ENCODE measurements around the gene PSME2. TPM values are rescaled to one million over a fixed set of nuclear protein-coding genes. Genes with fewer than 3 reads are reported as not detected.

The PSME2 gene
- total and polyA plus RNA-seq, 2 experiments from 2014 or later = 75.5 to 189 TPM

GRCh38 chr14:24187539-24187915 lies 41.1 kb upstream of the PSME2 start:
- Histone ChIP-seq H3K27ac (no peak overlapping the region), H3K4me1 (ENCODE audit: insufficient read depth) (peaks cover 5% of the 10 kb centered on the region), H3K79me2 (peaks cover 24% of the 10 kb centered on the region), H2AFZ (no peak overlapping the region), H3K4me2 (peak overlapping the region; percentile 98), H3K9me2 (replicated peaks; ENCODE audit: insufficient read depth) (no peaks in the 10 kb centered on the region), H3K36me3 (replicated peaks; ENCODE audit: insufficient read depth, low read depth) (no peaks in the 10 kb centered on the region), H4K20me1 (ENCODE audit: insufficient read depth, poor library complexity, severe bottlenecking) (no peaks in the 10 kb centered on the region), H3K9me3 (ENCODE audit: low read depth) (no peaks in the 10 kb centered on the region), H3K27me3 (no peaks in the 10 kb centered on the region), H3K4me3 (no peak overlapping the region)
- TF ChIP-seq EZH2phosphoT487 (IDR thresholded peaks at IDR 0.05; ENCODE audit: low read depth, severe bottlenecking, unreplicated experiment) (no peak), EZH2 (IDR thresholded peaks at IDR 0.05; ENCODE audit: borderline replicate concordance) (no peak), CTCF (IDR thresholded peaks at IDR 0.05; ENCODE audit: poor library complexity) (no peak)
- WGBS (ENCODE audit: low lambda C conversion rate, missing lambda C conversion rate) = 88% methylated on average over 2 of the region's 2 CpGs
- DNase-seq (ENCODE audit: low spot score) = no peak

- no peaks in the 10 kb centered on the region for H4K20me1 ChIP-seq (ENCODE audit: insufficient read depth, poor library complexity, severe bottlenecking)
- DNase-seq (ENCODE audit: low spot score) = no peak
- 92% methylated on average over 10 of the region's 10 CpGs for WGBS (ENCODE audit: low lambda C conversion rate, missing lambda C conversion rate)
- H3K9me3 ChIP-seq (ENCODE audit: low read depth) = no peaks in the 10 kb centered on the region
- H3K9me2 ChIP-seq (replicated peaks; ENCODE audit: insufficient read depth) = no peaks in the 10 kb centered on the region
- no peaks in the 10 kb centered on the region for H3K27me3 ChIP-seq
- TF ChIP-seq EZH2 (IDR thresholded peaks at IDR 0.05; ENCODE audit: borderline replicate concordance) (no peak), CTCF (IDR thresholded peaks at IDR 0.05; ENCODE audit: poor library complexity) (no peak), EZH2phosphoT487 (IDR thresholded peaks at IDR 0.05; ENCODE audit: low read depth, severe bottlenecking, unreplicated experiment) (no peak)
- H3K27ac ChIP-seq = no peak overlapping the region
- H3K4me2 ChIP-seq = no peak overlapping the region
- no peak overlapping the region for H3K4me3 ChIP-seq
- H2AFZ ChIP-seq = no peak overlapping the region
- peaks cover 5% of the 10 kb centered on the region for H3K4me1 ChIP-seq (ENCODE audit: insufficient read depth)
- peaks cover 19% of the 10 kb centered on the region for H3K79me2 ChIP-seq
- no peaks in the 10 kb centered on the region for H3K36me3 ChIP-seq (replicated peaks; ENCODE audit: insufficient read depth, low read depth)
These were observed 40.6 kb upstream of the PSME2 start for GRCh38 chr14:24186831-24187538.

- Histone ChIP-seq H3K4me2 (no peak overlapping the region), H3K27me3 (no peaks in the 10 kb centered on the region), H3K4me3 (no peak overlapping the region), H3K9me2 (replicated peaks; ENCODE audit: insufficient read depth) (no peaks in the 10 kb centered on the region), H4K20me1 (ENCODE audit: insufficient read depth, poor library complexity, severe bottlenecking) (no peaks in the 10 kb centered on the region), H2AFZ (no peak overlapping the region), H3K36me3 (replicated peaks; ENCODE audit: insufficient read depth, low read depth) (no peaks in the 10 kb centered on the region), H3K27ac (no peak overlapping the region), H3K9me3 (ENCODE audit: low read depth) (no peaks in the 10 kb centered on the region), H3K4me1 (ENCODE audit: insufficient read depth) (peaks cover 5% of the 10 kb centered on the region), H3K79me2 (peaks cover 15% of the 10 kb centered on the region)
- DNase-seq (ENCODE audit: low spot score) = no peak
- TF ChIP-seq EZH2 (IDR thresholded peaks at IDR 0.05; ENCODE audit: borderline replicate concordance) = no peak
- no peak for TF ChIP-seq CTCF (IDR thresholded peaks at IDR 0.05; ENCODE audit: poor library complexity)
- no peak for TF ChIP-seq EZH2phosphoT487 (IDR thresholded peaks at IDR 0.05; ENCODE audit: low read depth, severe bottlenecking, unreplicated experiment)
- 96% methylated on average over 11 of the region's 11 CpGs for WGBS (ENCODE audit: low lambda C conversion rate, missing lambda C conversion rate)
These were observed 39.3 kb upstream of the PSME2 start for GRCh38 chr14:24185741-24186140.

All from hepatocyte (in vitro differentiated cells).